Muscle of leg (tissue), 11 donors: ENCODE measurements around the gene LNX2. TPM values are rescaled to one million over a fixed set of nuclear protein-coding genes. Genes with fewer than 3 reads are reported as not detected.

ENCODE experiments used
- DNase-seq: peaks from one replicate; pipeline ENCODE4 v3.0.0; 2013
- H3K27ac ChIP-seq: one replicate; pipeline ENCODE4 v1.5.1; 2013; ENCODE audit warnings: mild to moderate bottlenecking, low read length, control low read depth
- H3K27me3 ChIP-seq: one replicate; pipeline ENCODE4 v1.6.1; 2013; ENCODE audit warnings: low read length; ENCODE audit not compliant: control insufficient read depth, insufficient read depth
- H3K36me3 ChIP-seq: one replicate; pipeline ENCODE4 v1.6.1; 2013; ENCODE audit warnings: low read length; ENCODE audit not compliant: control insufficient read depth, insufficient read depth
- H3K4me1 ChIP-seq: one replicate; pipeline ENCODE4 v1.6.1; 2013; ENCODE audit warnings: low read length; ENCODE audit not compliant: control insufficient read depth, insufficient read depth
- H3K4me3 ChIP-seq: one replicate; pipeline ENCODE4 v1.5.1; 2013; ENCODE audit warnings: low read length, control low read depth
- H3K9me3 ChIP-seq: replicated peaks from 2 replicates; pipeline ENCODE4 v1.6.1; 2013; ENCODE audit warnings: low read depth, low read length; ENCODE audit not compliant: control insufficient read depth
- WGBS: methylation state at CpG from one replicate; pipeline ENCODE4 v1.1.5; 2013; ENCODE audit warnings: missing lambda C conversion rate; ENCODE audit not compliant: insufficient coverage; 5-methylcytosine and 5-hydroxymethylcytosine counted together
- polyA plus RNA-seq, 8 donors: library from polyadenylated mRNA; unstranded; fragments of 120-200 nt; gene quantifications; one replicate each; pipeline versions ENCODE4 v1.2.1 to v1.2.3, GENCODE V29; 2013; ENCODE audit warnings: inconsistent platforms in 1 of 8, low replicate concordance in 1 of 8; ENCODE audit not compliant: insufficient read length in 8 of 8, insufficient read depth in 1 of 8
- total RNA-seq: library from RNA; stranded (reverse); fragments of 120-200 nt; gene quantifications from one replicate; pipeline ENCODE4 v1.2.4, GENCODE V29; 2013

LNX2 gene
- total and polyA plus RNA-seq, 9 donors, result 3.9 to 7.1 (median 5.2) TPM

DNA sequence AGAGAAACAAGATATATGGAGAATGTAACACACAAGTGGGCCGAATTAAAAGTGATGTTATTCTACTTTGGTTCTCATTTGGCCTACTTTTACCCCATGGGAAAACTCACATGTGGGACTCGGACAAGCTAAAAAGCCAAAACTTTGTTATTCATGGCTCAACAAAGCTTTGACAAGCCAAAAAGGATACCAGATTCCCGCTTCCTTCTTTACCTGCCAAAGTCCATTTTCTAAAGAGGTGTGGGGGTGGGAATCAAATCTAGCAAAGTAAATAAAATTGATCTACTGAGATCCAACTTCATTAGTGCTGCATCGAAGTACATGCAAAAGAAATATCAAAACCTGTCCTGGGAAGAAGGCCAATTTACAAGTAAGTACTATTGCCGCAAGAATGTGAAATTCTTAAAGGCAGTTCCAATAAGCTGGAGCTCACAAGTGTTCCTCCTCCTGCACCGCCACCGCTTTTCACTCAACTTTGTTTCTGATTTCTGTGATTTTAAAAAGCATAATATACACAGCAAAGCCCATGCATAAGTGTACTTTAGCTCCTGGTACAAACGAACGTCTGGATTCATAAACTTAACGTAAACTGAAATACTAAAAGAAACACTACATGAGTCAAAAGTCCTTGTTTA, 1.1 kb downstream of the LNX2 start:
- 59% methylated on average over 2 of the region's 10 CpGs for WGBS
- Histone ChIP-seq H3K27ac (peak overlapping the region; percentile 84), H3K9me3 (peaks cover 2% of the 10 kb centered on the region), H3K27me3 (no peaks in the 10 kb centered on the region), H3K4me1 (peaks cover 12% of the 10 kb centered on the region), H3K36me3 (peaks cover 10% of the 10 kb centered on the region), H3K4me3 (peak overlapping the region; percentile 73)
- DNase-seq, result peak; percentile 40

DNA sequence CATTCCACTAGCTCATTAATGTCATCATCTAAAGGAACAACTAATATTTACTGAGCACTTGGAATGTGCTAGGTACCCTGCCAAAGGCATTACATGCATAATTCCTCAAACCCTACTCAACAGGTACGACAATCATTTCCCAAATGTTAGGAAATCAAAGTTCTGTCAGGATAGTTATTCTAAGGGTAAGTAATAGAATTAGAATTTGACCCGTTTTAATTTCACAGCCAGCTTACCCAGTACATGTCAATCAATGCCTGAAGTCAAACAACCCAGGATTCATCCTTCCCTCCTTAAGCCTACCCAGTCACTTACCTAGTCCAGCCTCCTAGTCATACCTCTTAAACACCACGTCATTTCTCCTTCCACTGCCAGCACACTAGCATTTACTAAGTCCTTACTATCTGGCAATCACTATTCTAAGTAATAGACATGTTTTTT, 2.4 kb downstream of the LNX2 start:
- Histone ChIP-seq H3K9me3 (peaks cover 2% of the 10 kb centered on the region), H3K27me3 (no peaks in the 10 kb centered on the region), H3K27ac (no peak overlapping the region), H3K4me1 (peaks cover 12% of the 10 kb centered on the region), H3K4me3 (no peak overlapping the region), H3K36me3 (peaks cover under 1% of the 10 kb centered on the region)
- no peak for DNase-seq
- no CpG with 5 or more reads among the region's 3 CpGs for WGBS

DNA sequence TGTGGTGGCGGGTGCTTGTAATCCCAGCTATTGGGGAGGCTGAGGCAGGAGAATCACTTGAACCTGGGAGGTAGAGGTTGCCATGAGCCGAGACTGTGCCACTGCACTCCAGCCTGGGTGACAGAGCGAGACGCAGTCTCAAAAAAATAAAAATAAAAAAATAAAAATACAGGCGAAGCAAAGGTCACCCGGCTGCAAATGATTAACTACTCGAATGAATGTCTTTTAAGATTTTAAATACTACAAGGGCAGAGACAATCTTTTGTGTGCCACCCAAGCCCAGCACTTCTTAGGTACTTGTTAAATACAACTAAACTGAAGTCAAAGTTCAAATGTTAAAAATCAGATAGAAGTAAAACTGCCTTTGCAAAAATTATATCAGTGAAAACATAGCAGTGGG, 6.7 kb downstream of the LNX2 start:
- no peaks in the 10 kb centered on the region for H3K27me3 ChIP-seq
- DNase-seq, result no peak
- no peaks in the 10 kb centered on the region for H3K4me1 ChIP-seq
- no peak overlapping the region for H3K27ac ChIP-seq
- peaks cover 2% of the 10 kb centered on the region for H3K9me3 ChIP-seq
- WGBS, result no CpG with 5 or more reads among the region's 7 CpGs
- H3K36me3 ChIP-seq, result no peaks in the 10 kb centered on the region
- H3K4me3 ChIP-seq, result no peak overlapping the region

DNA sequence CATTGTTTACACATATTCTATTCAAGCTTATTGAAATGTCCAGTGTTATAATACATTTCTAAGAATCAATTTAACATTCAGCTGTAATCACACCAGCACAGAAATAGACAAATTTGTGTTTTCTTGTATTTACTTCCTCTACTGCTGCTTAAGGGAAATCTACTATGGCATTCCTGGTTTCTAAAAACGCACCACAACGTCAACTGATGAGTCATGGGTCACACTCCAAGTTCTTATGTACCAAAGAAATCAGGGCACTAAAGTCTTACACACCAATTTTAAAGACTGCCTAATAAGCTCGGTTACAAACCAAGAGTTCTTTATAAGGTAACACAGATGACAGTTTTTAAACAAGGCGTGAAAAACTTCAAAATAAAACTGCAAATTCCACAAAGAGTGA, 13.2 kb downstream of the LNX2 start:
- Histone ChIP-seq H3K27ac (no peak overlapping the region), H3K36me3 (no peaks in the 10 kb centered on the region), H3K27me3 (no peaks in the 10 kb centered on the region), H3K4me3 (no peak overlapping the region), H3K9me3 (no peaks in the 10 kb centered on the region), H3K4me1 (no peaks in the 10 kb centered on the region)
- WGBS, result 33% methylated on average over 2 of the region's 4 CpGs
- peak; percentile 35 for DNase-seq

DNA sequence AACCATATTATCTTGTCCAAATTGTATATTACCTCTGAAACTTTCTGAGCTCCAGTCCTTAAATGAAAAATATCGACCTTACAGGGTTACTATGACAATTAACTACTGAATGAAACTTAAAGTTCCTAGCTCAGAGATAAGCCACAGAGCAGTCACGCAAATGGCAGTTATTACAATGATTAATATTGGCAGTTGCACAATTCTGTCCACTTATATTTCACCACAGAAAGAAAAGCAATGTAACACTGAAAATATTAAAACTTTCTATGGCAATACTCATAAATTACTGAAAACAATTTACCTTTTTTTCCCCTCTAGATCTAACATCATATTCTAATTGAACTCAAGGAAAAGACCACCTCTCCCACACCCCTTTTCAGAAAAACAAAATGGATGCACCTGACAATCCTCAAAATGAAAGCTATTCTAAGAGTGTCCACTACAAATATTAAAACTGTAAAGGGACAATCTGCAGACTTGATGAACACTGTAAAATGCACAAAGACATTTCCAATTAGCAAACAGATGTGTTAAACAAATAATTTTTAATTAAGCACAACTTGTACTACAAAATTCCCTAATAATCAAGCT, 14.6 kb downstream of the LNX2 start:
- H3K9me3 ChIP-seq, result no peaks in the 10 kb centered on the region
- H3K27ac ChIP-seq, result no peak overlapping the region
- no peaks in the 10 kb centered on the region for H3K36me3 ChIP-seq
- H3K27me3 ChIP-seq, result no peaks in the 10 kb centered on the region
- no peak for DNase-seq
- no peak overlapping the region for H3K4me3 ChIP-seq
- no peaks in the 10 kb centered on the region for H3K4me1 ChIP-seq
- WGBS, result no CpG with 5 or more reads among the region's 2 CpGs

DNA sequence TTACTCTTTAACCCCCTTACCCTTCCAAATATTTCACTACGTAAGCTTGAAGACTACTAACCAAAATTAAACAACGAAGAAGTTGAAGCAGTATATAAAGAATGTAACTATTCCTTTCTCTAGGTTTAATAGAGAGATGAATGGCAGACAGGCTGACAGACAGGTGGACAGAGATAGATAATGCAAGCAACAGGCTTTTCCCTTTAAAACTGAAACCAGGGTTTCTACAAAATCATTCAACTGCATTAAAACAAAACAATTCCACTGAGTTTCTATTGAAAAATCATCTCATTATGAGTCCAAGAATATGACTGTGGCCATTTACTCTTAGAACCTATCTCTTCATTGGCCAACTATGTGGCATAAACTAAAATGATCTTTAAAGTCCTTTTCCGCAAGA, 15.2 kb downstream of the LNX2 start:
- WGBS, result no CpG with 5 or more reads among the region's 3 CpGs

DNA sequence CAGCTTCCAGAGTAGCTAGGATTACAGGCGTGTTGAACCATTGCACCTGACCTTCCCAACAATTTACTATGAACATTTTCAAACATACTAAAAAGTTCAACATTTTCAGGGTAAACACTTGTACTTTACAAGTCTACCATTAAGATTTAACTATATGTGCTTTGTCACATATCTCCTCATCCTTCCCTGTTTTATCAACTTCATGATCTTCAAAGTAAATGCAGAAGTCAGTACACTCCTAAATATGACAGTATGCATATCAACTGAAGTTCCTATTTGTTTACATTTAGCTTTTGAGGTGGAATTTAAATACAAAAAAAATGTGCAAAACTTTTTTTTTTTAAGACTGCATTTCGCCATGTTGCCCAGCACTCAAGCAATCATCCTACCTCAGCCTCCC, 18.5 kb downstream of the LNX2 start:
- no peak overlapping the region for H3K4me3 ChIP-seq
- DNase-seq, result no peak
- H3K27me3 ChIP-seq, result no peaks in the 10 kb centered on the region
- H3K36me3 ChIP-seq, result no peaks in the 10 kb centered on the region
- WGBS, result 88% methylated on average over 1 of the region's 2 CpGs
- no peaks in the 10 kb centered on the region for H3K4me1 ChIP-seq
- H3K9me3 ChIP-seq, result no peaks in the 10 kb centered on the region
- no peak overlapping the region for H3K27ac ChIP-seq

More for the DNA sequence above, 15.2 kb downstream of the LNX2 start:
- no peak for DNase-seq
- Histone ChIP-seq H3K4me3 (no peak overlapping the region), H3K27me3 (no peaks in the 10 kb centered on the region), H3K36me3 (no peaks in the 10 kb centered on the region), H3K9me3 (no peaks in the 10 kb centered on the region), H3K27ac (no peak overlapping the region), H3K4me1 (no peaks in the 10 kb centered on the region)

DNA sequence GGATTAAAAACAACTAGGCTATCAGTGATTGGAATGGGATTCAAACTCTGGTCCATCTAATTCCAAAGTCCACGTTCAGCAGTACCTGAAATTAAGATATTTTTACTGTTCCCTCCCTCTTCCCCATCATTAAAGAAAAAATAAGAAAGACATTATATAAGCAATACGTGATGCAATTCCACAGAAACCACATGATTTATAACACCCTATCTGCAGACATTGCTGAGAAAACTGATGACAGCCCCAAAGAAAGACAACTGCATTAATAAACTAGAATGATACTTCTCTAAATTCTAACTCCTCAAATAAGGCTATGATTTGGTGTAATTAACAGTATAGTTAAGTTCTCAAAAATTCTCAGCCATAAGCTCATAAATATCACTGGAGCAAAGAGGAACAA, 19.1 kb downstream of the LNX2 start:
- Histone ChIP-seq H3K4me3 (no peak overlapping the region), H3K27ac (no peak overlapping the region), H3K27me3 (no peaks in the 10 kb centered on the region), H3K4me1 (no peaks in the 10 kb centered on the region), H3K36me3 (no peaks in the 10 kb centered on the region), H3K9me3 (no peaks in the 10 kb centered on the region)
- no CpG with 5 or more reads among the region's 2 CpGs for WGBS
- no peak for DNase-seq

DNA sequence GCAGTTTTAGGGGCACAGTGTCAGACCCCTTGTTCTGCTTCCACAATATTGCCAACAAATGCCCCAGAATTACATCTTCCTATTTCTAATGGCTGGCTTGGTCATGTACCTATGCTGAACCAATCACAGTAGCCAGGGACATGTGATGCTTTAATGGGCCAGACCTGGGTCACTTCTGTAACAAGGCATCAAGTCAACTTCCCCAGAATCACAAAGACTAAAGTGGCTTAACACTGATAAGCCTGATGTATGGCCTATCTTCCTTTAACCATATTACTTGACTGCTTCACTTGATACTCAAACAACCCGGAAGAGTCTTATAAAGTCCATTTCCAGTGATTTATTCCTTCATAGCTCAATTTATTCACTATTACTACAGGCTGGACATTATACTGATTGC, 19.6 kb downstream of the LNX2 start:
- DNase-seq, result no peak
- WGBS, result 86% methylated on average over 1 of the region's 1 CpG
- Histone ChIP-seq H3K4me3 (no peak overlapping the region), H3K9me3 (no peaks in the 10 kb centered on the region), H3K4me1 (no peaks in the 10 kb centered on the region), H3K36me3 (no peaks in the 10 kb centered on the region), H3K27ac (no peak overlapping the region), H3K27me3 (no peaks in the 10 kb centered on the region)

DNA sequence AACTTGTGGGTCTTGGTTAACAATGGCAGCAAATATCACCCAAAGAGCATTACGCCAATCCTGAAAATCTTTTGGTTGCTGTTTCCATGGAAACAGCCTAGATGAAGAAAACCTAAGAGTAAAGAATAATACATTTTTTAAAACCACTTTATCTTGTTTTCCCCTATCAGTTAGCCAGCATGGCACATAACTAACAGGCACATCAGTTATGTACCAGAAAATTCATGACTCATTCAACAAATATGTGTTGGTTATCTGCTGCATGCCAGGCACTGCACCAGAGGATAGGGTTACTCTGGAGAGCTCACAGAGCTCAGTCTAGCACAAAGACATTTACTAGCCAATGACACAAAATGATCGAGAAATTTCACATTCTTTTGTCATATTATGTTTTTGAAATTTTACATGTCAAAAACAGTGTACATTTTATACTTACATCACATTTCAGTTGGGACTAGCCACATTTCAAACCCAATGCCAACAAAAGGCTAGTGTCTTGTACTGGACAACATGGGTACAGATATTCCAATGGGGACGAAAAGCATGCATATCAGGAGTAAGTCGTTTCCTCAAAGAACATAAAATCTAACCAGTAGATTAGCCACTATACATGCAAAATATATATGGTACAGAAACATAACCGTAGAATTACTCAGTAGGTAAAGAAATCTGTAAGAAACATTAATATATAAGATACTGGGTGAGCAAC, 20.3 kb downstream of the LNX2 start:
- no peaks in the 10 kb centered on the region for H3K36me3 ChIP-seq
- H3K9me3 ChIP-seq, result no peaks in the 10 kb centered on the region
- no peak overlapping the region for H3K4me3 ChIP-seq
- no peaks in the 10 kb centered on the region for H3K4me1 ChIP-seq
- WGBS, result no CpG with 5 or more reads among the region's 5 CpGs
- no peaks in the 10 kb centered on the region for H3K27me3 ChIP-seq
- no peak overlapping the region for H3K27ac ChIP-seq
- peak; percentile 27 for DNase-seq
